Loucy (cell line): ENCODE results near the gene ITSN1.
A peak's percentile ranks its signal among the peaks of the same experiment; 100 is the strongest.
"Not testable (repeated sequence)": the region's sequence is repeated elsewhere in the genome, so short reads cannot be mapped to it uniquely, and the experiment has no call there.

Experiments used
- H2AFZ ChIP-seq: fragments of 200-600 bp; sonication (generic); 2 replicates; pipeline ENCODE4 v1.6.0; 2016; ENCODE audit warnings: antibody characterized with exemption, mild to moderate bottlenecking, low read length, moderate library complexity
- H3F3A ChIP-seq: fragments of 200-600 bp; 2 replicates; pipeline ENCODE4 v1.6.0; 2016; ENCODE audit warnings: antibody characterized with exemption, low read depth, mild to moderate bottlenecking
- H3K27me3 ChIP-seq: fragments of 200-600 bp; sonication (generic); 2 replicates; pipeline ENCODE4 v1.6.1; 2014; ENCODE audit warnings: low read length, mild to moderate bottlenecking; ENCODE audit not compliant: insufficient read depth, poor library complexity, severe bottlenecking
- H3K36me3 ChIP-seq: fragments of 200-600 bp; sonication (generic); 2 replicates; pipeline ENCODE4 v1.6.1; 2016; ENCODE audit warnings: low read length; ENCODE audit not compliant: insufficient read depth
- H3K4me1 ChIP-seq: fragments of 200-600 bp; sonication (generic); 2 replicates; pipeline ENCODE4 v1.5.1; 2014; ENCODE audit warnings: low read length, mild to moderate bottlenecking; ENCODE audit not compliant: insufficient read depth, poor library complexity, severe bottlenecking
- H3K4me2 ChIP-seq: fragments of 200-600 bp; sonication (generic); 2 replicates; pipeline ENCODE4 v1.6.0; 2014; ENCODE audit warnings: antibody characterized with exemption, low read length, low read depth, mild to moderate bottlenecking; ENCODE audit not compliant: poor library complexity, severe bottlenecking
- H3K4me3 ChIP-seq: fragments of 200-600 bp; sonication (generic); 2 replicates; pipeline ENCODE4 v1.5.1; 2014; ENCODE audit warnings: low read length, mild to moderate bottlenecking, mixed read lengths; ENCODE audit not compliant: poor library complexity, severe bottlenecking
- H3K79me2 ChIP-seq: fragments of 200-600 bp; sonication (generic); 2 replicates; pipeline ENCODE4 v1.6.1; 2014; ENCODE audit warnings: low read length; ENCODE audit not compliant: insufficient read depth
- H3K9ac ChIP-seq: fragments of 200-600 bp; sonication (generic); 2 replicates; pipeline ENCODE4 v1.6.0; 2014; ENCODE audit warnings: mild to moderate bottlenecking, low read depth, low read length, moderate library complexity; ENCODE audit not compliant: poor library complexity, severe bottlenecking
- H3K9me2 ChIP-seq: fragments of 200-600 bp; sonication (generic); replicated peaks from 2 replicates; pipeline ENCODE4 v1.6.1; 2016; ENCODE audit warnings: low read depth, low read length, mixed read lengths
- H3K9me3 ChIP-seq: fragments of 200-600 bp; sonication (generic); 2 replicates; pipeline ENCODE4 v1.6.1; 2014; ENCODE audit warnings: mild to moderate bottlenecking, antibody characterized with exemption, low read length, low read depth; ENCODE audit not compliant: insufficient read depth
- H4K20me1 ChIP-seq: fragments of 200-600 bp; sonication (generic); 2 replicates; pipeline ENCODE4 v1.6.0; 2014; ENCODE audit warnings: antibody characterized with exemption, low read length, mild to moderate bottlenecking; ENCODE audit not compliant: insufficient read depth, poor library complexity, severe bottlenecking
- EZH2phosphoT487 ChIP-seq: fragments of 200-600 bp; IDR thresholded peaks from 2 replicates; pipeline ENCODE4 v1.6.1; 2018; ENCODE audit warnings: antibody characterized with exemption, mild to moderate bottlenecking, moderate library complexity, borderline replicate concordance
- TF ChIP-seq, protein P1 (sequence below): fragments of 200-600 bp; sonication (generic); conservative IDR thresholded peaks from 2 replicates; pipeline ENCODE4 v1.5.1; 2014; ENCODE audit warnings: mild to moderate bottlenecking, antibody characterized with exemption, low read length

Gene ITSN1

DNA sequence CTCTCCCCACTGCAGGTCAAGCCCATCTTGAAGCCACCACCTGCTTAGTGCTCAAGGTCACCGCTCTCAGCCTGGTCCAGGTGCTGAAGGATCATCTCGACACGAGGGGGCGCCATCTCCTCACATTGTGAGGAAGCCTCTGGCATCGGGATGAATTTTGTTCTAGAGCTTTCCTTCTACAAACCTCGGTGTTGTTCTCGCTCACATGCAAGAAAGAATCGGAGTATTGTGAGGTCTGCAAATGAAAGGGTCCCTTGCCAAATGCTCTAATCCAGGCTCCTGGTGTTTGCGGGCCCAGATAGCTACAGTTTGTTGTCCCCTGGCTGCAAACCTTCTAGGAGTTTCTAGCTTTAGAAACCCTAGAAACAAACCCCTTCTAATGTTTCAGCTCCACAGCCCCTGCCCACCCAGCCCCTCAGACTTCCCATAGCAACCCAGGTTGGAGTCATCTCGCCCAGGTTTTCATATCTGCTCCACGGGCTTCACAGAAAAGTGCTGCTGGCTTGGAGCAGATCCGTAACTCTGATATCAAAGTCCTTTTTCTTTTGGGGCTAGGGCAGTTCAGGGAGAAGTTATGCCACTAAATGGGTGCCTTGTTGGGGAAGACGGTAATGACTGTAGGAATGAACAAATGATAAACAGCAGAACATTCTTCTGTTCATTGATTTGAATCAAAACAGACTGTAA lies 281.9 kb downstream of the ITSN1 start:
- peaks cover 8% of the 10 kb centered on the region for H3K4me1 ChIP-seq
- H3K36me3 ChIP-seq: no peaks in the 10 kb centered on the region
- TF ChIP-seq, protein P1, sequence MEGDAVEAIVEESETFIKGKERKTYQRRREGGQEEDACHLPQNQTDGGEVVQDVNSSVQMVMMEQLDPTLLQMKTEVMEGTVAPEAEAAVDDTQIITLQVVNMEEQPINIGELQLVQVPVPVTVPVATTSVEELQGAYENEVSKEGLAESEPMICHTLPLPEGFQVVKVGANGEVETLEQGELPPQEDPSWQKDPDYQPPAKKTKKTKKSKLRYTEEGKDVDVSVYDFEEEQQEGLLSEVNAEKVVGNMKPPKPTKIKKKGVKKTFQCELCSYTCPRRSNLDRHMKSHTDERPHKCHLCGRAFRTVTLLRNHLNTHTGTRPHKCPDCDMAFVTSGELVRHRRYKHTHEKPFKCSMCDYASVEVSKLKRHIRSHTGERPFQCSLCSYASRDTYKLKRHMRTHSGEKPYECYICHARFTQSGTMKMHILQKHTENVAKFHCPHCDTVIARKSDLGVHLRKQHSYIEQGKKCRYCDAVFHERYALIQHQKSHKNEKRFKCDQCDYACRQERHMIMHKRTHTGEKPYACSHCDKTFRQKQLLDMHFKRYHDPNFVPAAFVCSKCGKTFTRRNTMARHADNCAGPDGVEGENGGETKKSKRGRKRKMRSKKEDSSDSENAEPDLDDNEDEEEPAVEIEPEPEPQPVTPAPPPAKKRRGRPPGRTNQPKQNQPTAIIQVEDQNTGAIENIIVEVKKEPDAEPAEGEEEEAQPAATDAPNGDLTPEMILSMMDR: peak; percentile 92
- no peak for TF ChIP-seq EZH2phosphoT487
- H3K4me3 ChIP-seq: no peak overlapping the region
- H3K9me3 ChIP-seq: no peaks in the 10 kb centered on the region
- H3F3A ChIP-seq: no peaks in the 10 kb centered on the region
- peak overlapping the region; percentile 82 for H2AFZ ChIP-seq
- no peaks in the 10 kb centered on the region for H4K20me1 ChIP-seq
- H3K9me2 ChIP-seq: no peaks in the 10 kb centered on the region
- peak overlapping the region; percentile 45 for H3K4me2 ChIP-seq
- no peaks in the 10 kb centered on the region for H3K27me3 ChIP-seq
- no peaks in the 10 kb centered on the region for H3K79me2 ChIP-seq
- peak overlapping the region; percentile 48 for H3K9ac ChIP-seq

- Histone ChIP-seq H2AFZ (peak overlapping the region; percentile 82; the same call in 1 of the 2 replicates), H3K9me3 (no peaks in the 10 kb centered on the region), H3K9me2 (no peaks in the 10 kb centered on the region), H3K9ac (peak overlapping the region; percentile 48), H4K20me1 (no peaks in the 10 kb centered on the region), H3K79me2 (no peaks in the 10 kb centered on the region), H3K4me2 (peak overlapping the region; percentile 45), H3K4me3 (no peak overlapping the region), H3K27me3 (no peaks in the 10 kb centered on the region), H3K36me3 (no peaks in the 10 kb centered on the region), H3K4me1 (peaks cover 8% of the 10 kb centered on the region), H3F3A (no peaks in the 10 kb centered on the region)
- TF ChIP-seq, protein P1: no peak
- no peak for TF ChIP-seq EZH2phosphoT487
Observed at GRCh38 chr21:33924766-33925100, 282.4 kb downstream of the ITSN1 start.

DNA sequence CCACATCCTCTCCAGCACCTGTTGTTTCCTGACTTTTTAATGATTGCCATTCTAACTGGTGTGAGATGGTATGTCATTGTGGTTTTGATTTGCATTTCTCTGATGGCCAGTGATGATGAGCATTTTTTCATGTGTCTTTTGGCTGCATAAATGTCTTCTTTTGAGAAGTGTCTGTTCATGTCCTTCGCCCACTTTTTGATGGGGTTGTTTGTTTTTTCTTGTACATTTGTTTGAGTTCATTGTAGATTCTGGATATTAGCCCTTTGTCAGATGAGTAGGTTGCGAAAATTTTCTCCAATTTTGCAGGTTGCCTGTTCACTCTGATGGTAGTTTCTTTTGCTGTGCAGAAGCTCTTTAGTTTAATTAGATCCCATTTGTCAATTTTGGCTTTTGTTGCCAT lies 283.9 kb downstream of the ITSN1 start:
- not testable (repeated sequence) for H3F3A ChIP-seq, H3K4me2 ChIP-seq, H3K79me2 ChIP-seq, H3K9ac ChIP-seq, H3K9me3 ChIP-seq, H3K4me1 ChIP-seq, H3K9me2 ChIP-seq, H3K36me3 ChIP-seq, H4K20me1 ChIP-seq, H3K27me3 ChIP-seq, H3K4me3 ChIP-seq, H2AFZ ChIP-seq

DNA sequence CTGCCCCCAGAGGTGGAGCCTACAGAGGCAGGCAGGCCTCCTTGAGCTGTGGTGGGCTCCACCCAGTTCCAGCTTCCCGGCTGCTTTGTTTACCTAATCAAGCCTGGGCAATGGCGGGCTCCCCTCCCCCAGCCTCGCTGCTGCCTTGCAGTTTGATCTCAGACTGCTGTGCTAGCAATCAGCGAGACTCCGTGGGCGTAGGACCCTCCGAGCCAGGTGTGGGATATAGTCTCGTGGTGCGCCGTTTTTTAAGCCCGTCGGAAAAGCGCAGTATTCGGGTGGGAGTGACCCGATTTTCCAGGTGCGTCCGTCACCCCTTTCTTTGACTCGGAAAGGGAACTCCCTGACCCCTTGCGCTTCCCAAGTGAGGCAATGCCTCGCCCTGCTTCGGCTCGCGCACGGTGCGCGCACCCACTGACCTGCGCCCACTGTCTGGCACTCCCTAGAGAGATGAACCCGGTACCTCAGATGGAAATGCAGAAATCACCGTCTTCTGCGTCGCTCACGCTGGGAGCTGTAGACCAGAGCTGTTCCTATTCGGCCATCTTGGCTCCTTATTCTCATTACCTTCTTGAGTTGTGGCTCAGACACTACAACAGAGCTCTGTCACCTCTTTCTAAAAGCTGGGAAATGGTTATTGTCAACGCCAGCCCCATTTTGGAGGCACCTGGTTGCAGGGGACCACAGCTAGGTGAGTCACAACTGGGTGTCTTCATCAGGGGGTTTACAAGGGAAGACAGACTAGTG lies 288.9 kb downstream of the ITSN1 start:
- H3K9me2 ChIP-seq, H3K36me3 ChIP-seq, H2AFZ ChIP-seq, H3K27me3 ChIP-seq, H3F3A ChIP-seq, H3K9me3 ChIP-seq: not testable (repeated sequence)
- H3K4me2 ChIP-seq: peak overlapping the region; percentile 95
- peaks cover 23% of the 10 kb centered on the region for H4K20me1 ChIP-seq
- peaks cover 48% of the 10 kb centered on the region for H3K79me2 ChIP-seq
- H3K4me1 ChIP-seq: peaks cover 36% of the 10 kb centered on the region
- peak overlapping the region; percentile 94 for H3K9ac ChIP-seq
- peak overlapping the region; percentile 89 for H3K4me3 ChIP-seq
